Measurements from ENCODE around the gene GDPGP1.
"Not testable (repeated sequence)": the region's sequence is repeated elsewhere in the genome, so short reads cannot be mapped to it uniquely, and the experiment has no call there.

Gene GDPGP1

GRCh38 chr15:90261811-90262210 is 27.8 kb downstream of the GDPGP1 start:
- DNase-seq (ENCODE audit: low read depth): peak; percentile 88

- peak; percentile 59 for DNase-seq (ENCODE audit: low read depth)
Observed at GRCh38 chr15:90262426-90262825, 28.4 kb downstream of the GDPGP1 start.

DNA sequence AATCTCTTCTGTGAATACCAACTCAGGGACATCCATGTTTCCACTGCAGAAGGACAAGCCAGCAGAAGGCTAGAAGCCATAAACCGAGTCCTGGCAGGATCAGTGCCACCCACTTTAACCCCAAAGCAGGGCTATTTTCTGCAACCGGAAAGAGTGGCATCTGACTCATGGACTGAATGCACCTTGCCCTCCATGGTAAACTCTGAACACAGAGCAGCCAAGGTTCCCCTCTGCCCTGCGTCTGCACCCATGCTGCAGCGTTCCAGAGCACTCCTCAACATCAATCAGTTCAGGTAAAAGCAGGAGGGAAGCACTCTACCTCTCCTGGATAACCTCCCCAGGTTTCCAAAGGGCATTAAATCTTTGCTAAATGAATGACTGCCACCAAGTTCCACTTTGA is 30.7 kb downstream of the GDPGP1 start:
- no peak for DNase-seq (ENCODE audit: low read depth)

DNA sequence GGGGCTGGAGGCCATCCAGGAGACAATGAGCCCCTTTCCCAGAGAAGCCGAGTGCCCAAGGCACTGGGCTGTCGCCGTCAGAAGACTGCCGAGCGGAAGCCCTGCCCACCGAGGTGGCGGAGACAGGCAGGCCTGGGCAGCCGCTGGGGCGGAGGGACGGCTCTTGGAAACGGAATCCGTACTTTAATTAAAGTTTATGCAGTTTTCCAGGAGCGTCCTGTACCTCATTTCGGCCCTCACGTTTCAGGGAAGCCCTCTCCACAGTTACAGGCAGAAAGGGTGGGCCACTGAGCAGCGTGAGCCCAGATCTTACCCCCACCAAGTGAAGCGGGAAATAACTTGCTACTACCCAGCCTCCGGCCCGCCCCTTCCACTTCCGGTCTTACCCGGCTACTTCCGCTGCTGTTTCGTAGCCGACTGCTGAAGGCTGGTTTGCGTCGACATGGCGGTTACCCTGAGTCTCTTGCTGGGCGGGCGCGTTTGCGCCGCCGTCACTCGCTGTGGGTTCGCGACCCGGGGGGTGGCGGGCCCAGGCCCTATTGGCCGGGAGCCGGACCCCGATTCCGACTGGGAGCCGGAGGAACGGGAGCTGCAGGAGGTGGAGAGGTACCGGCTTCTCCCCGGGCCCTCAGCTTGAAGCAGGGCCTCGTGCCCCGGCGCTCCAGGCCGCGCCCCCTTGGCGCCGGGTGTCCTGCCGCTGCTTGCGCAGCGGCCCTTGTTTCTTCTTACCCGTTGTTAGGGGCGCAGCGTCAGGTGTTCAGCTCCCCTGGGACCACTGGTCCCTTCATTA is 31.5 kb downstream of the GDPGP1 start, which contains the start of gene NGRN:
Gene NGRN, plus strand, starts transcription at position 402 of the 790 bp plus-strand sequence. Its CDS starts 41 bp downstream, at position 443.
- peak; percentile 87 for DNase-seq (ENCODE audit: low read depth)

- DNase-seq (ENCODE audit: low read depth): peak; percentile 20
Observed at GRCh38 chr15:90266061-90266431, 32.0 kb downstream of the GDPGP1 start.

DNA sequence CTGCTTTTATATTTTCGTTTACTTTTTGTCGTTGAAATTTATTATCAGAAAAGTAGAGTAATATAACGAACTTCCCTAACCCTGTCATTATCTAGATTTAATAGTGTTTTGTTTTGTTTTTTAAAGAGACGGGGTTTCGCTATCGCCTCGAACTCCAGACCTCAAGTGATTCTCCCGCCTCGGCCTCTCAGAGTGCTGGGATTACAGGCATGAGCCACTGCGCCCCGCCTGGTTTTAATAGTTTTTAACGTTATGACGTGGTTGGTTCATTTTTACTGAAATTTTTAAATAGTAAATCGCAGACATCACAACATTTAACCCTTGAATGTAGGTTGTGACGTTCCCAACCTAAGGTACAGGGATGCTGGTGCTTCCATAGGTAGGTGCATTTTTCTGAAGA is 32.5 kb downstream of the GDPGP1 start:
- no peak for DNase-seq (ENCODE audit: low read depth)

DNA sequence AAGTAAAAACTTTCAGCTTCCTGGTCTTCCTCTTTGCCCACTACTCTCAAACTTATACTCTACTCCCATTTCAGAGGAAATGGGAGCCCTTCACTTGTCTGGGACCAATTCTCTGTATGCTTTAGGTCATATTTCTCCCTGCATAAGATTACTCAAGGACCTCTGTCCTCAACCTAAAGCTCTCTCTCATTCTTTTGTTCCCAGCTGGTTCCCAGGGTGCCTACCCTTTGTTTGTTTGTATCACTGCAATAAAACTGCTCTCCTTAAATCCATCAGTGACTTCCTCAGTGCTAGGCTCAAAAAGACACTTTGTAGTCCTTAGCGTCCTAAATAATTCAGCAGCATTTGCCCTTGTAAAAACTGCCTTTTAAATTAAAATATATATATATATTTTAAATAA is 34.4 kb downstream of the GDPGP1 start:
- no peak for DNase-seq (ENCODE audit: low read depth)

- DNase-seq (ENCODE audit: low read depth): no peak
Observed at GRCh38 chr15:90270502-90271150, 36.6 kb downstream of the GDPGP1 start.

DNA sequence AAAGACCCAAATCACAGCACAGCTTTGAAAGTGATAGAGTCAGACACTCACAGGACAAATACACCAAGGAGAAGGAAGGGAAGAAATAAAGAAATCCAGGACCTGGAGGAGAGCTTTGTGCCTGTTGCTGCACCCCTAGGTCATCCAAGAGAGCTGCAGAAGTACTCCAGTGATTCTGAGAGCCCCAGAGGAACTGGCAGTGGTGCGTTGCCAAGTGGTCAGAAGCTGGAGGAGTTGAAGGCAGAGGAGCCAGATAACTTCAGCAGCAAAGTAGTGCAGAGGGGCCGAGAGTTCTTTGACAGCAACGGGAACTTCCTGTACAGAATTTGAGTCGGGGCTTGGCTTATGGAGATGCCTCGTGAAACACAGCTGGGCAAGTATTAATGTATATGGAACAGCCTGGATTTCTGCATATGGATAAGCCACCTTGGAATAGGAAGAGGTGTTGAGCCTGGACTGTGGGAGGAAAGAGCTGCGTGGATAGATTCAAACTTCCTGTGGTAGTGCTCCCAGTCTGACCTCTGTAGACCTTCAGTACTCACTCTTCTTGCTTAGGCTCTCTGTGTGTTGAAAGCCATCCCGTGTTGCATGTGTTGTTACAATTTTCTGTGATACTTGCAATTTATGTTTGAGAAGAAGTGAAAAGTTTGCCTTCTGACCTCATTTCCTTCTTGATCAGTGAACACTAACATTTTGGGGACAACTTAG is 37.6 kb downstream of the GDPGP1 start:
- no peak for DNase-seq (ENCODE audit: low read depth)

GRCh38 chr15:90278467-90278866 is 44.5 kb downstream of the GDPGP1 start:
- not testable (repeated sequence) for DNase-seq (ENCODE audit: low read depth)

- not testable (repeated sequence) for DNase-seq (ENCODE audit: low read depth)
Observed at GRCh38 chr15:90280743-90281142, 46.7 kb downstream of the GDPGP1 start.

GRCh38 chr15:90281637-90282036 is 47.6 kb downstream of the GDPGP1 start:
- not testable (repeated sequence) for DNase-seq (ENCODE audit: low read depth)

GRCh38 chr15:90286678-90287077 is 52.7 kb downstream of the GDPGP1 start:
- peak; percentile 41 for DNase-seq (ENCODE audit: low read depth)

DNA sequence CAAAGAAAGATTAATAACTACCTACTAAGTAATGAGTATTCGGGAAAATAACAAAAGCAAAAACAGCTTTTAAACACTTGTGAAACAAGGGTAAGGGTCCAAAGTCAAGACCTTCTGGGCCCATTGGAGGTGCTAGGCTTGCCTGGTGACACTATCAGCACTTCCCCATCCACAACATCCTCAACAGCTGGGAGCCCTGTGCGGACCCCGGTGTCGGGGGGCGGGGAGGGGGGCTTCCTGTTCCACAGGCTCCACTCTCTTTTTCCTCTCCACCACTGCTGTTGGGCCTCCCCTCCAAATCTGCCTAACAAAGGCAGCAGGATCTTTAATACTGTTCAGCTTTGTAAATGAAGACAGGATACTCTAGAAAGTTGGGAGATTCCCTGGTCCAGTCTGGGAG is 53.1 kb downstream of the GDPGP1 start:
- no peak for DNase-seq (ENCODE audit: low read depth)

GRCh38 chr15:90287946-90288345 is 53.9 kb downstream of the GDPGP1 start:
- DNase-seq (ENCODE audit: low read depth): no peak

GRCh38 chr15:90291679-90292356 is 57.8 kb downstream of the GDPGP1 start:
- peak; percentile 32 for DNase-seq (ENCODE audit: low read depth)

DNA sequence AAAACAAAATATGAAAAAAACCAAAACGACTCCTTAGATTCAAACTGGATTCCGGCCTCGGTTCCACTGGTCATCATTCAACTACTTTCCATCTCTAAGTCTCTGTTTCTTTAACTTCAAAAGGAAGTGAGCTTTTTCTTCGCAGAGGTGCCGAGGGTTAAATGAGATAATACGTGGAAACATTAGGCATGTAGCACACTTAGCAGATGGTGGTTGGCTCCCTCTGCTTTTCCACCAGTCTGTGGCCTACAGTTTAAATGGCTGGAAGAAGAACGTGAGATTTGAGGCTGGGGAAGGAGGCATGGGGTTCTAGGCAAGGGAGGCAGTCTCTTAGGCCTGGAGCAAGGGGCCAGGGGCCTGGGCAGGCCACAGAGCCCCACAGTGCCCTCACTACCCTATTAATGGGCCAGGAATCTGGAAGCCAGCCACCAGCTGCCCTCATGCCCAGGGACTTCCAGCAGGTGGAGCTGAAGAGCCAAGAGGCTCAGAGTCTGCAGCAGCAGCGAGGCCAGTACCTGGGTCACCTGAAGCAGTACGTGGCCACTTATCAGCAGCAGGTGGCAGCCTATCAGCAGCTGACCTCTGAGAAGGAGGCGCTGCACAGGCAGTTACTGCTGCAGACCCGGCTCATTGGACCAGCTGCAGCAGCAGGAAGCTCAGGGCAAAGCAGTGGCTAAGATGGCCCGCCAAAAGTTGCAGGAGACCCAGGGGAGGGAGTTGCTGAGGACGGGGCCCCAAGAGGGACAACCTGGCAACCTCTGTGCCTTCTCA is 59.2 kb downstream of the GDPGP1 start:
- DNase-seq (ENCODE audit: low read depth): peak; percentile 23

DNA sequence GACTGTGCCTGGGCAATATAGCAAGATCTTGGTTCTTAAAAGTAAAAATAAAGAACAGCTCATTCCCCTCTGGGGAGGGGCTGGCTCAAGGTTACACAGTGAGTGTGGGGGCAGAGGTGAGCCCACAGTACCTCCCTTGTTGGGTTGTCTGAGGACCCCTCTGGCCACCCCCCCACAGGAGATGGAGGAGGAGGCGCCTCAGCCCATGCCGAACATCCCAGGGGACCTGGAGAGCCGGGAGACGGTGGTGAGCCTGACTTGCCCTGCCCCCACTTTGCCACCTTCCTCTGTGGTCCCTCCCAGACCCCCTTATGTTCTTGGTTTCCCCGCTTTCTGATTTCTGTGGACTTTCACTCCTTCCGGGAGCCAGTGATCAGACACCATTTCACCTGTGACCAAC is 60.1 kb downstream of the GDPGP1 start:
- no peak for DNase-seq (ENCODE audit: low read depth)

GRCh38 chr15:90294601-90295269 is 60.7 kb downstream of the GDPGP1 start:
- no peak for DNase-seq (ENCODE audit: low read depth)

GRCh38 chr15:90295270-90295648 is 61.2 kb downstream of the GDPGP1 start:
- DNase-seq (ENCODE audit: low read depth): no peak

All from amniotic epithelial cell (primary cell).